Endodermal cell (in vitro differentiated cells): ENCODE results near the gene ARSK. TPM values are rescaled to one million over a fixed set of nuclear protein-coding genes. Genes with fewer than 3 reads are reported as not detected.
A peak's percentile ranks its signal among the peaks of the same experiment; 100 is the strongest.

Source experiments
- DNase-seq: peaks from one replicate; pipeline ENCODE4 v3.0.0-alpha.2; 2017
- H3K27ac ChIP-seq: 2 replicates; pipeline ENCODE4 v1.5.1; 2013; ENCODE audit warnings: mild to moderate bottlenecking, low read depth, low read length, moderate library complexity
- H3K27me3 ChIP-seq: 2 replicates; pipeline ENCODE4 v1.6.1; 2013; ENCODE audit warnings: mild to moderate bottlenecking, low read length, moderate library complexity; ENCODE audit not compliant: insufficient read depth, control insufficient read depth, poor library complexity, severe bottlenecking
- H3K36me3 ChIP-seq: 2 replicates; pipeline ENCODE4 v1.7.0; 2013; ENCODE audit warnings: mild to moderate bottlenecking, low read length, moderate library complexity; ENCODE audit not compliant: control insufficient read depth, insufficient read depth
- H3K4me1 ChIP-seq: one replicate; pipeline ENCODE4 v1.7.0; 2013; ENCODE audit warnings: low read length; ENCODE audit not compliant: control insufficient read depth, insufficient read depth
- H3K4me3 ChIP-seq: 2 replicates; pipeline ENCODE4 v1.5.1; 2013; ENCODE audit warnings: mild to moderate bottlenecking, low read length, moderate library complexity
- H3K9ac ChIP-seq: 2 replicates; pipeline ENCODE4 v1.6.1; 2013; ENCODE audit warnings: mild to moderate bottlenecking, low read length, moderate library complexity; ENCODE audit not compliant: poor library complexity, severe bottlenecking; ENCODE audit errors: extremely low read depth
- H3K9me3 ChIP-seq: 2 replicates; pipeline ENCODE4 v1.6.1; 2013; ENCODE audit warnings: mild to moderate bottlenecking, low read length, moderate library complexity; ENCODE audit not compliant: control insufficient read depth
- H3K27ac Mint-ChIP-seq: 2 replicates; pipeline ENCODE4 v1.8.0; 2020; ENCODE audit warnings: mixed read lengths
- H3K27me3 Mint-ChIP-seq: 2 replicates; pipeline ENCODE4 v1.8.0; 2021; ENCODE audit warnings: mild to moderate bottlenecking, mixed read lengths; ENCODE audit not compliant: insufficient read depth
- H3K36me3 Mint-ChIP-seq: 2 replicates; pipeline ENCODE4 v1.8.0; 2020; ENCODE audit warnings: low read depth, mixed read lengths
- H3K4me1 Mint-ChIP-seq: 2 replicates; pipeline ENCODE4 v1.8.0; 2020; ENCODE audit warnings: mixed read lengths
- H3K4me3 Mint-ChIP-seq: 2 replicates; pipeline ENCODE4 v1.8.0; 2020; ENCODE audit warnings: mild to moderate bottlenecking, moderate library complexity, mixed read lengths
- H3K9me3 Mint-ChIP-seq: 2 replicates; pipeline ENCODE4 v1.8.0; 2020; ENCODE audit warnings: mild to moderate bottlenecking, mixed read lengths
- CTCF ChIP-seq: fragments of 200-600 bp; sonication (generic); conservative IDR thresholded peaks from 2 replicates; pipeline ENCODE4 v1.5.0; 2021; ENCODE audit warnings: antibody characterized with exemption, mild to moderate bottlenecking
- WGBS, 2 experiments: methylation state at CpG; one replicate each; pipeline versions ENCODE4 v1.1.5 to v1.1.7; 2013; ENCODE audit warnings: missing lambda C conversion rate in 2 of 2, mixed read lengths in 1 of 2; ENCODE audit not compliant: insufficient coverage in 1 of 2, insufficient read length in 1 of 2; 5-methylcytosine and 5-hydroxymethylcytosine counted together
- total RNA-seq, 2 donors: library from RNA; stranded (reverse); fragmentation: NEBNext Ultra II Directional in 1 of 2; extraction: Animal tissue kit (Norgen Biotek cat#: 25700) in 1 of 2; gene quantifications; 2 replicates in 1 of 2; 3 replicates in 1 of 2; pipeline ENCODE4 v1.2.1, GENCODE V29; 2021

Gene ARSK
- total RNA-seq, 2 donors from 2014 or later, result 11.7 to 13.5 TPM

GRCh38 chr5:95549030-95549429 lies 5.9 kb upstream of the ARSK start:
- H3K27me3 ChIP-seq, result no peaks in the 10 kb centered on the region
- Mint-ChIP-seq H3K36me3 (peaks cover 18% of the 10 kb centered on the region), H3K9me3 (no peaks in the 10 kb centered on the region), H3K4me1 (peaks cover 27% of the 10 kb centered on the region), H3K27ac (peak overlapping the region; percentile 7), H3K4me3 (peak overlapping the region; percentile 12), H3K27me3 (no peaks in the 10 kb centered on the region)
- H3K9me3 ChIP-seq, result peaks cover 11% of the 10 kb centered on the region
- no peaks in the 10 kb centered on the region for H3K4me1 ChIP-seq
- TF ChIP-seq CTCF, result no peak
- DNase-seq, result no peak
- H3K36me3 ChIP-seq, result peaks cover 64% of the 10 kb centered on the region
- no peak overlapping the region for H3K9ac ChIP-seq
- H3K27ac ChIP-seq, result no peak overlapping the region
- H3K4me3 ChIP-seq, result peak overlapping the region; percentile 27

- no peaks in the 10 kb centered on the region for H3K9me3 ChIP-seq
- H3K27ac Mint-ChIP-seq, result peak overlapping the region; percentile 92
- peaks cover 31% of the 10 kb centered on the region for H3K4me1 Mint-ChIP-seq
- peak overlapping the region; percentile 77 for H3K9ac ChIP-seq
- H3K4me3 ChIP-seq, result peak overlapping the region; percentile 99
- DNase-seq, result no peak
- no peaks in the 10 kb centered on the region for H3K27me3 ChIP-seq
- peaks cover 15% of the 10 kb centered on the region for H3K36me3 Mint-ChIP-seq
- H3K27ac ChIP-seq, result no peak overlapping the region
- no peaks in the 10 kb centered on the region for H3K4me1 ChIP-seq
- WGBS, 2 experiments, result 1 to 3% methylated on average over 5 to 6 of the region's 6 CpGs
- H3K27me3 Mint-ChIP-seq, result no peaks in the 10 kb centered on the region
- H3K4me3 Mint-ChIP-seq, result peak overlapping the region; percentile 80
- H3K36me3 ChIP-seq, result peaks cover 18% of the 10 kb centered on the region
- H3K9me3 Mint-ChIP-seq, result peaks cover 2% of the 10 kb centered on the region
- TF ChIP-seq CTCF, result no peak
Observed at GRCh38 chr5:95554331-95554646, 612 bp upstream of the ARSK start.

GRCh38 chr5:95555553-95555952 lies 652 bp downstream of the ARSK start:
- no peaks in the 10 kb centered on the region for H3K4me1 ChIP-seq
- H3K27me3 Mint-ChIP-seq, result no peaks in the 10 kb centered on the region
- peak overlapping the region; percentile 77 for H3K9ac ChIP-seq
- no peaks in the 10 kb centered on the region for H3K27me3 ChIP-seq
- peaks cover 15% of the 10 kb centered on the region for H3K36me3 Mint-ChIP-seq
- 2 to 3% methylated on average over 6 to 9 of the region's 9 CpGs for WGBS, 2 experiments
- H3K27ac ChIP-seq, result peak overlapping the region; percentile 77
- peaks cover 8% of the 10 kb centered on the region for H3K36me3 ChIP-seq
- H3K9me3 ChIP-seq, result no peaks in the 10 kb centered on the region
- peaks cover 25% of the 10 kb centered on the region for H3K4me1 Mint-ChIP-seq
- DNase-seq, result no peak
- TF ChIP-seq CTCF, result no peak
- H3K27ac Mint-ChIP-seq, result peak overlapping the region; percentile 92
- H3K9me3 Mint-ChIP-seq, result peaks cover 2% of the 10 kb centered on the region
- peak overlapping the region; percentile 80 for H3K4me3 Mint-ChIP-seq
- H3K4me3 ChIP-seq, result peak overlapping the region; percentile 99
